GM12872 (cell line): ENCODE data around the gene PDGFD.

ENCODE experiments used
- TF ChIP-seq, protein P1 (sequence below): IDR thresholded peaks from 3 replicates; pipeline ENCODE4 v1.5.1; 2011; ENCODE audit warnings: low read depth, mild to moderate bottlenecking, low read length, moderate library complexity; ENCODE audit not compliant: insufficient read depth

PDGFD gene

DNA sequence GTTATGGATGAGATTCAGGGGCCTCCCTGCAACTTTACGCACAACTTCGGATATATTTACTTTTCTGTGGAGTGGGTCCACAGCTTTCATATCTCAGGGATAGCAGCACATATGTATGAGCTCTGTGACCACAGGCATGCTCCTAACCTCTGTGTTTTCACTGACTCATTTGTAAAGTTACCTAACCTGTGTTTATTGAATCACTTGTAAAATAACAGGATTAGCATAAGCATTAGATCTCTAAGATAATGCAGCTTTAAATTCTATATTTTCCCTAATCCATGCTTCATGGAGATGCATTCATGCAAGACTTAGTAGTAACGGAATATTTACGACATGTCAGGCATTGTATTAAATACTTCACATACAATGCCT, 175.4 kb downstream of the PDGFD start:
- TF ChIP-seq, protein P1, sequence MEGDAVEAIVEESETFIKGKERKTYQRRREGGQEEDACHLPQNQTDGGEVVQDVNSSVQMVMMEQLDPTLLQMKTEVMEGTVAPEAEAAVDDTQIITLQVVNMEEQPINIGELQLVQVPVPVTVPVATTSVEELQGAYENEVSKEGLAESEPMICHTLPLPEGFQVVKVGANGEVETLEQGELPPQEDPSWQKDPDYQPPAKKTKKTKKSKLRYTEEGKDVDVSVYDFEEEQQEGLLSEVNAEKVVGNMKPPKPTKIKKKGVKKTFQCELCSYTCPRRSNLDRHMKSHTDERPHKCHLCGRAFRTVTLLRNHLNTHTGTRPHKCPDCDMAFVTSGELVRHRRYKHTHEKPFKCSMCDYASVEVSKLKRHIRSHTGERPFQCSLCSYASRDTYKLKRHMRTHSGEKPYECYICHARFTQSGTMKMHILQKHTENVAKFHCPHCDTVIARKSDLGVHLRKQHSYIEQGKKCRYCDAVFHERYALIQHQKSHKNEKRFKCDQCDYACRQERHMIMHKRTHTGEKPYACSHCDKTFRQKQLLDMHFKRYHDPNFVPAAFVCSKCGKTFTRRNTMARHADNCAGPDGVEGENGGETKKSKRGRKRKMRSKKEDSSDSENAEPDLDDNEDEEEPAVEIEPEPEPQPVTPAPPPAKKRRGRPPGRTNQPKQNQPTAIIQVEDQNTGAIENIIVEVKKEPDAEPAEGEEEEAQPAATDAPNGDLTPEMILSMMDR: no peak

DNA sequence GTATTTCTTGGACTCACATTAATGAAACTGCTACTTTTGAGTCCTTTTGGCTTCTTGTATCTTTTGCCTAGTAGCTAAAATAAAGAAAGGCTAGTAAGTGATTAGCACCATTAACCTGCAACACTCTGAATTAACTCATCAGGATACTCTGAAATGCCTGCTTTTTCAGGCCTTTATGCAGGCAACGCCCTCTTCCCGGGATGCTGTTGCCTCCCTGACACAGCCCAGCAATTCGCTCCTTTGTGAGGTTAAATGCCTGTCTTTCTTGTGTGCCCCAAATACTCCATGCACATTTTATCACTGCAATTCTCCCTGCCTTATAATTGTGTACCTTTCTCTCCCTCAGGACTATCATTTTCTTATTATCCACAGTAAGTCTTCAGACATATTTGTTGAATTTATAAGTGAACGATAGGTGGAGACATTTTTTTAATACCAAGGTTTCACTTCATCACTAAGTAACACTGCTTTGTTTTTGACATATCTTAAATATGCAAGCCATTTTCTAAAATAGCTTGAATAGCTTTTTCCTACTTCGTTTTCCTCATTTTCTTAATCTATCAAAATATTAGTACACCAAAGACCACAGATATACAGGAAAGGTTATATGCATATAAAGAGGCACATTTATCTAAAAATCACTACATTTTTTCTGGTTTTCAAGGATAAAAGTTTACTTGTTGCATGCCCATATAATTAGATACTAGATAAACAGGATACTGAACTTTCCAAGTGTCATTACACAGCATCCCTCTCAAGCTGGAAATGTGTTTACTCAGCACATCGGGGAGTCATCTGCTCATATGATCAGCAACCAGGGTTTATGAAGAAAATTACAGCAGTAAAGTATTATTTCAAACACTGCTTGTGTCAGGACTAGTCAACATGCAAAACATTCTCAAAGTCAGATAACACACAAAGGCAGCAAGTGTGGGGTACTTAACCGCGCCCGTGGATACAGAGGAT, 176.0 kb downstream of the PDGFD start:
- TF ChIP-seq, protein P1: no peak

DNA sequence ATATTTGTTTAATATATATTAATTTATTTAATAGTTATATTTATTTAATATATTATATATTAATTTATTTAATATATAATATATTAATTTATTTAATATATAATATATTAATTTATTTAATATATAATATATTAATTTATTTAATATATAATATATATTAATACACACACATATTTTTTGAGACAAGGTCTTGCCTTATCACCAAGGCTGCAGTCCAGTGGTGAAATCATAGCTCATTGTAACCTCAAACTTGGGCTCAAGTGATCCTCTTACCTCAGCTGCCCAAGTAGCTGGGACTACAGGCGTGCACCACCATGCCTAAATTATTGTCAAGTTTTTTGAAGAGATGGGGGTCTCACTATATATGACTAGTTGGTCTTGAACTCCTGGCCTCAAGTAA, 178.9 kb downstream of the PDGFD start:
- TF ChIP-seq, protein P1: no peak

DNA sequence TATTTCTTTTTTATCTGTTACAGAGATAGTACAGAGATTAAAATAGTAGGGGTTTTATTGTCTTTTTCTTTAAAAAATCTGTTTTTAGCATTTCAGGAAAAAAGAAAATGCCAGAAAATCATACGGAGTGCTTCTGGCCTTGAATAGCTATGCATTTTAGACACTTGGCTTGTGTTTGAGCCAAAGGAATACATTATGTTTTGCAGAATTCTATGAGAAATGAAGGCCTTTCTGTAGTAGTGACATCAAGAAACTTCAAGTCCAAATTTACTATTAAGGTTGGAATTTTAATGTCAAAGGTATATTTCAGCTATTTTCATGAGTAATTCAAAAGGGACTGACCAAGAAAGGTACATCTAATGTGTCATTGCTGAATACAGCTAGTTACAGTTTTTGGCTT, 183.8 kb downstream of the PDGFD start:
- TF ChIP-seq, protein P1: no peak

DNA sequence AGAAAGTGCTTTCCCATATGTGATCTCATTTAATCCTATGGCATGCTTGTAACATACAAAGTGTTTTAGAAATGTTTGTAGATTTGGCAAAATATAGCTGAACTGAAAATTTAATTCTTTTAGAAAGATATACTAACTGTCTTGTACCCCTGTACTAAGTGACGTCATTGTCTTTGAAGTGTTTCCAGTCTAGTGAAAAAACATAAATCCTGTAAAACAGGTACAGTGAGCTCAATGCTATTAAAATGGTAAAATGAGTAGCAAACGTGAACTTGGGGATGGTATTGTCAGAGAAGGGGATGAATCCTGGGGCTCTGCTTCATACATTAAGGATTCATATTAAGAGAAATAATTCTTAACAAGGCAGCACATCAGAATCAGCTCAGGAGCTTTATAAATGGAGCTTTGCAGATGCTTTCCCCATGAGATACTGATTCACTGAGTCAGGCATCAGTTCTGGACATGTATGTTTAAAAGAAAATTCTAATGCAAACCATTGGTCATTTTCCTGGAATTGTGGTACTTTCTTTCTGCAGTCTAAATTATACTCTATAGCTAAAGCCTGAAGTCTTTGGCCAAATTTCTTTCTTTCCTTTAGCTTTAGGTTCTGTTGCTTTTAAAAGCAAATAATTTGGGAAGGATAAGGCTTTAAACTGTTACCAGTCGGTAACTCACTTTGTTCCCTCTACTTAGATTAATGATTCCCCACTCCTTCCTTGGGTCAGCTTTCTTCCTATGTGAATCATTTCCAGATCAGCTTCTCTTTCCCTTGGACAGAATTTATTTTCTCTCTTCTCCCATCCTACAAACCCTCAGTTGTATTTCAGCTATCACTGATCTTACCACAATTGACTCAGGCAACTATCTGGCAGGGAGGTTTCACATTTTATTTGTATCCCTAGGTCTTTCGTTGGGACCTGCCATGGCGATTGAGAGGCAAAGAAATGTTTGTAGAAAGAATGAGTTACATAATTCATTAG, 185.0 kb downstream of the PDGFD start:
- TF ChIP-seq, protein P1: no peak

GRCh38 chr11:103972013-103972412, 191.9 kb downstream of the PDGFD start:
- TF ChIP-seq, protein P1: no peak

- TF ChIP-seq, protein P1: no peak
Observed at GRCh38 chr11:103970701-103971249, 193.2 kb downstream of the PDGFD start.
